ENCODE measurements around the gene C1QC. TPM values are rescaled to one million over a fixed set of nuclear protein-coding genes. Genes with fewer than 3 reads are reported as not detected.

The C1QC gene
- total and polyA plus RNA-seq, 8 donors: 5.5 to 138 (median 17.2) TPM

DNA sequence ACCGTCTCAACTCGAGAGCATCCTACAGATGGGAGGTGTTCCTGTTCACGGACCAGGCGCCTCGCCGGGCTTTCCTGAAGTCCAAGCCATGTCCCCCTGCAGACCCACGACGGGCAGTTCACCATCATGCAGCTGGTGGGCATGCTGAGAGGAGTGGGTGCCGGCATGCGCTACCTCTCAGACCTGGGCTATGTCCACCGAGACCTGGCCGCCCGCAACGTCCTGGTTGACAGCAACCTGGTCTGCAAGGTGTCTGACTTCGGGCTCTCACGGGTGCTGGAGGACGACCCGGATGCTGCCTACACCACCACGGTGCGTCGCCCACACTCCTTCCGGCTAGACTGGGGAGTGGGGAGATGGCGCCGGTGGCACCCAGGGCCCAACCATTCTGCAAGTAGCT is 44.7 kb upstream of the C1QC start:
- WGBS, 2 donors: 83 to 84% methylated on average over 24 of the region's 24 CpGs
- no peaks in the 10 kb centered on the region for H3K36me3 ChIP-seq
- no peaks in the 10 kb centered on the region for H3K27me3 ChIP-seq
- H3K27ac ChIP-seq: no peak overlapping the region
- TF ChIP-seq, protein P1, sequence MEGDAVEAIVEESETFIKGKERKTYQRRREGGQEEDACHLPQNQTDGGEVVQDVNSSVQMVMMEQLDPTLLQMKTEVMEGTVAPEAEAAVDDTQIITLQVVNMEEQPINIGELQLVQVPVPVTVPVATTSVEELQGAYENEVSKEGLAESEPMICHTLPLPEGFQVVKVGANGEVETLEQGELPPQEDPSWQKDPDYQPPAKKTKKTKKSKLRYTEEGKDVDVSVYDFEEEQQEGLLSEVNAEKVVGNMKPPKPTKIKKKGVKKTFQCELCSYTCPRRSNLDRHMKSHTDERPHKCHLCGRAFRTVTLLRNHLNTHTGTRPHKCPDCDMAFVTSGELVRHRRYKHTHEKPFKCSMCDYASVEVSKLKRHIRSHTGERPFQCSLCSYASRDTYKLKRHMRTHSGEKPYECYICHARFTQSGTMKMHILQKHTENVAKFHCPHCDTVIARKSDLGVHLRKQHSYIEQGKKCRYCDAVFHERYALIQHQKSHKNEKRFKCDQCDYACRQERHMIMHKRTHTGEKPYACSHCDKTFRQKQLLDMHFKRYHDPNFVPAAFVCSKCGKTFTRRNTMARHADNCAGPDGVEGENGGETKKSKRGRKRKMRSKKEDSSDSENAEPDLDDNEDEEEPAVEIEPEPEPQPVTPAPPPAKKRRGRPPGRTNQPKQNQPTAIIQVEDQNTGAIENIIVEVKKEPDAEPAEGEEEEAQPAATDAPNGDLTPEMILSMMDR (IDR thresholded peaks at IDR 0.05): no peak
- no peaks in the 10 kb centered on the region for H3K9me3 ChIP-seq
- DNase-seq: no peak
- no peak for FAIRE-seq
- no peak for ATAC-seq
- H3K4me3 ChIP-seq: no peak overlapping the region
- no peaks in the 10 kb centered on the region for H3K4me1 ChIP-seq
- intact Hi-C loops (cut with DNase I): no loop called here

DNA sequence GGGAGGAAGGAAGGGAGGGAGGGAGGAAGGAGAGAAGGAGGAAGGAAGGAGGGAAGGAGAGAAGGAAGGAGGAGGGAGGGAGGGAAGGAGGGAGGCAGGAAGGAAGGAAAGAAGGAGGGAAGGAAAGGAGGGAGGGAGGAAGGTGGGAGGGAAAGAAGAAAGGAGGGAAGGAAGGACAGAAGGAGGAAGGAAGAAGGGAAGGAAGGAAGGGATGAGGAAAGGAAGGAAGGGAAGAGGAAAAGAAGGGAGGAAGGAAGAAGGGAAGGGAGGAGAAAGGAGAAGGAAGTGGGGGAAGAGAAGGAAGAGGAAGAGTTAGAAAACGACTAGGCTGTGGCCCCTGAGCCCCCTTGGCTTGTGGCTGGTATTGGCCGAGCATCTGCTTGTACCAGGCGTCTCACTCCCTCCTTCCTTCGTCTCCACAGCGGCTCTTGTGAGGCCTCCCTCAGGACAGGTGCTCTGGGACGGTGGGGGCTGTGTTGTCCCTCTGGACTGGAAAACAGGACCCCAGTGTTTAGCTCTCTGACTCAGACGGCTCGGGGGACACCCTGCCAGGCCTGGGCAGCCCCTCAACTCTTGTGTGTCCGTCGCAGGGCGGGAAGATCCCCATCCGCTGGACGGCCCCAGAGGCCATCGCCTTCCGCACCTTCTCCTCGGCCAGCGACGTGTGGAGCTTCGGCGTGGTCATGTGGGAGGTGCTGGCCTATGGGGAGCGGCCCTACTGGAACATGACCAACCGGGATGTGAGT is 43.2 kb upstream of the C1QC start:
- TF ChIP-seq, protein P1 (IDR thresholded peaks at IDR 0.05): no peak
- intact Hi-C loops (cut with DNase I): no loop called here
- no peak overlapping the region for H3K27ac ChIP-seq
- H3K4me3 ChIP-seq: no peak overlapping the region
- H3K27me3 ChIP-seq: no peaks in the 10 kb centered on the region
- ATAC-seq: peak in 2 of 4 donors; percentile 14 to 23
- DNase-seq: no peak
- no peaks in the 10 kb centered on the region for H3K36me3 ChIP-seq
- WGBS, 2 donors: 65 to 80% methylated on average over 22 of the region's 22 CpGs
- no peaks in the 10 kb centered on the region for H3K9me3 ChIP-seq
- FAIRE-seq: no peak
- no peaks in the 10 kb centered on the region for H3K4me1 ChIP-seq

DNA sequence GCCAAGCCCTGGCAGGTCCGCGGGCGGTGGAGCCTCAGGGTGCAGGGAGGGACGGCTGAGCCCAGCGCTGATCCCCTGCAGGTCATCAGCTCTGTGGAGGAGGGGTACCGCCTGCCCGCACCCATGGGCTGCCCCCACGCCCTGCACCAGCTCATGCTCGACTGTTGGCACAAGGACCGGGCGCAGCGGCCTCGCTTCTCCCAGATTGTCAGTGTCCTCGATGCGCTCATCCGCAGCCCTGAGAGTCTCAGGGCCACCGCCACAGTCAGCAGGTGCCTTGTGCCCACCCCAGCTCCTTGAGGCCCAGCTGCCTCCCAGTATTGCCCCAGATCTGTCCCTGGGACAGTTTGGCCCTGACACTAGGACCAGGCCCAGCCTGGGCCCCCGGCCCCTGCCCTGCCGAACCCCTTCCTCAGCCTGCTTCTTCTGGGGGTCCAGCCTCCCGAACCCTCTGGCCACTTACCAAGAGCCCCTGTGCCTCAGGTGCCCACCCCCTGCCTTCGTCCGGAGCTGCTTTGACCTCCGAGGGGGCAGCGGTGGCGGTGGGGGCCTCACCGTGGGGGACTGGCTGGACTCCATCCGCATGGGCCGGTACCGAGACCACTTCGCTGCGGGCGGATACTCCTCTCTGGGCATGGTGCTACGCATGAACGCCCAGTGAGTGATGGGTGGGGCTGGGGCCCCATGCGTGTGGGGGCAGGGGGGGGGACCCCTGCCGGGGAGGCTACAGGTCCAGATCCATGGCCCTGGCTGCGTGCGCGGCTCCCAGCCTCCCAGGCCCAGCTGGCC is 42.4 kb upstream of the C1QC start:
- Histone ChIP-seq H3K36me3 (no peaks in the 10 kb centered on the region), H3K4me3 (no peak overlapping the region), H3K4me1 (no peaks in the 10 kb centered on the region), H3K27me3 (no peaks in the 10 kb centered on the region), H3K27ac (no peak overlapping the region), H3K9me3 (no peaks in the 10 kb centered on the region)
- FAIRE-seq: no peak
- intact Hi-C loops (cut with DNase I): no loop called here
- DNase-seq: no peak
- TF ChIP-seq, protein P1 (IDR thresholded peaks at IDR 0.05): no peak
- 88 to 93% methylated on average over 35 to 39 of the region's 39 CpGs for WGBS, 2 donors
- no peak for ATAC-seq

DNA sequence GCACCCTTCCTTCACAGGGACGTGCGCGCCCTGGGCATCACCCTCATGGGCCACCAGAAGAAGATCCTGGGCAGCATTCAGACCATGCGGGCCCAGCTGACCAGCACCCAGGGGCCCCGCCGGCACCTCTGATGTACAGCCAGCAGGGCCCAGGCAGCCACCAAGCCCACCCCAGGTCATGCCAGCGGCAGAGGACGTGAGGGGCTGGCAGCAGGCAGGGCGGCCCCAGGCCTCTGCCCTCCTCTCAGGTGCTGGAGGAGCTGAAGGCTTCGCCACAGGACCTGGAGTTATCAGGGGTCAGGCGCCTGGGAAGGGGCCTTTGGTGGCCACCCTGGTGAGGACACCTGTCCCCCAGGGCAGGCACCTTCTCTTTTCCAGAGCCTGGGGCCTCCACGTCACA is 41.8 kb upstream of the C1QC start:
- H3K27me3 ChIP-seq: no peaks in the 10 kb centered on the region
- intact Hi-C loops (cut with DNase I): no loop called here
- ATAC-seq (no peak), FAIRE-seq (no peak), DNase-seq (no peak)
- H3K9me3 ChIP-seq: no peaks in the 10 kb centered on the region
- H3K4me1 ChIP-seq: no peaks in the 10 kb centered on the region
- no peak overlapping the region for H3K4me3 ChIP-seq
- TF ChIP-seq, protein P1 (IDR thresholded peaks at IDR 0.05): no peak
- no peak overlapping the region for H3K27ac ChIP-seq
- WGBS, 2 donors: 92 to 96% methylated on average over 12 of the region's 12 CpGs
- H3K36me3 ChIP-seq: no peaks in the 10 kb centered on the region
